ENCODE measurements around the gene KRTAP10-12.

DNA sequence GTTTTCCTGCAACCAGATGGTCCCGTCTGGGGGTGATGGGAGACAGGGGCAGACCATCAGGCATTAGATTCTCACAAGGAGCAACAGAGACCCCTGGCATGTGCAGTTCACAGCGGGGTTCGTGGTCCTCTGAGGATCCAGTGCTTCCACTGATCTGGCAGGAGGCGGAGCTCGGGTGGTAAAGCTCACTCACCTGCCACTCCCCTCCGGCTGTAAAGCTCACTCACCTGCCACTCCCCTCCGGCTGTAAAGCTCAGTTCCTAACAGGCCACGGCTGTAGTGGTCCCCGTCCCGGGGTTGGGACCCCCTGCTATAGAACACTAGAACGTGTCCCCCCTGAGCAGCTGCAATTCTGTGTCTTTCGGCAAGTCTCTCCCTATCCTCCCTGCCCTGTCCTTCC lies 4.6 kb downstream of the KRTAP10-12 start:
- TF ChIP-seq GATA2 (IDR thresholded peaks at IDR 0.05; ENCODE audit: low read depth, low read length) (no peak), GATA3 (IDR thresholded peaks at IDR 0.05; ENCODE audit: low read depth, low read length) (no peak)
